Activated naive CD4-positive, alpha-beta T cell treated with anti-CD3 and anti-CD28 coated beads, Interleukin-2, amount 10 ng/mL, durations not matched to agents 7 days and 5 days (primary cell): ENCODE measurements around the gene NRP1.
A peak's percentile ranks its signal among the peaks of the same experiment; 100 is the strongest.

Source experiments
- CTCF ChIA-PET: fragments of 350-600 bp; sonication (Branson Sonifier 250); formaldehyde crosslinking; loops from one replicate; lab custom pipeline; 2021; ENCODE audit warnings: antibody characterized with exemption; lab: Charles Lee
- DNase-seq: peaks from one replicate; pipeline ENCODE4 v3.0.0-alpha.2; 2020
- H3K27ac Mint-ChIP-seq: one replicate; pipeline ENCODE4 v1.8.0; 2021; ENCODE audit warnings: mild to moderate bottlenecking, moderate library complexity, mixed read lengths
- H3K27me3 Mint-ChIP-seq: one replicate; pipeline ENCODE4 v1.8.0; 2021; ENCODE audit warnings: mild to moderate bottlenecking, mixed read lengths
- H3K36me3 Mint-ChIP-seq: one replicate; pipeline ENCODE4 v1.8.0; 2021; ENCODE audit warnings: mixed read lengths
- H3K4me1 Mint-ChIP-seq: one replicate; pipeline ENCODE4 v1.8.0; 2021; ENCODE audit warnings: mixed read lengths
- H3K4me3 Mint-ChIP-seq: one replicate; pipeline ENCODE4 v1.8.0; 2021; ENCODE audit warnings: mild to moderate bottlenecking, moderate library complexity, mixed read lengths
- H3K9me3 Mint-ChIP-seq: one replicate; pipeline ENCODE4 v1.8.0; 2021; ENCODE audit warnings: mixed read lengths

NRP1 gene

DNA sequence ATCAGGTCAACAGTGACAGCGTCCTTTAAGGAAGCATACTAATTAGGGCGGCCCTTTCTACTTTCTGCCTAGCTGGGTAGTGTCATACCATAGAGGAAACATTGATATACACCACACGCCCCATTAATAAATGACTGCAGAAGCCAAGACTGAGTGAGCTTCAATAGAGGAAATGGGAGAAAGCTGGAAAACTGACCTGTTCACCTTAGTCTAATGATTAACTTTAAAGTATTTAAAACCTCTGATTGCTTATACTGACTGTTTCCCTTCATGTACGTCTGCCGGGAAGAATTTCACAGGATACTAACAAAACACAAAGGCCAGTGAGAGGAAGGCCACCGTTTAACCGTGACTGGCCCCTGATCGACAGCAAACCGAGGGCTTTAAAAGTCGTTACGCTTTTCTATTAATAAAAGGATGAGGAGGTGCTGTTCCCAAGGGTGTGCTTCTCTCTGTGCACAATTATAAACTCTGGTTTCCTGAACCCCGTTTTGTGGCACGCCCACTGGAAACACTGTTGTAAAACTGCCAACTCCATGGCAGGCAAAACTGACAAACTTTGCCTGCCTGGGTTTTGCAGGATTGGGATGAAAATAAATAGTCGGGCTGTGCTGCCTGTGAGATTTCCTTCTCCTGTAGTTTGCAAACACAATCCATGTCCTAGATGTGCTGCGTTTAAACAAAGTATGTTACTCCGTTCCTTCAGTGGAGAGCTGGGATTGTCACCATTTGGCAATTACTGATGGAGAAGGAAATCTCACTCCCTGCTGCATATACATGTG lies 137.6 kb downstream of the NRP1 start:
- H3K4me3 Mint-ChIP-seq: no peak overlapping the region
- H3K27me3 Mint-ChIP-seq: peaks cover 4% of the 10 kb centered on the region
- H3K9me3 Mint-ChIP-seq: no peaks in the 10 kb centered on the region
- H3K36me3 Mint-ChIP-seq: no peaks in the 10 kb centered on the region
- H3K27ac Mint-ChIP-seq: no peak overlapping the region
- H3K4me1 Mint-ChIP-seq: peaks cover 2% of the 10 kb centered on the region
- no peak for DNase-seq
- CTCF ChIA-PET: interaction anchor here (1.0 kb wide), 1 partner anchor 134 kb away, joined by 4 read pairs; no protein-coding TSS in a partner anchor

DNA sequence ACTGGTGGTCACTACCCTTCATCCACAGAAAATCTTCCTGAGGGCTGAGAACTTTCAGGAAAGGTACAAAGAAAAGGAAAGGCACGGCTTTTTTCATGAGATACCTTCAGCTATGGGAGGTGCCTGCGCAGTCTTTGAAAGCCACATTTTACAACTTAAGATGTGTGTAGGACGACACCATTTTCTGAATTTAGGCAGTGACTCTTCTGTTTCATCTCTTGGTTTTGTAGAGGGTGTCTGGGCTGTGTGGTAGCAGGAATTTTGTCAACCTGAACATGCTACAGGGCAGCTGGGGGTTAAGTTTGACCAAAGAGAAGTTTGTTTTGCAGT lies 138.1 kb downstream of the NRP1 start:
- Mint-ChIP-seq H3K36me3 (no peaks in the 10 kb centered on the region), H3K4me3 (no peak overlapping the region), H3K27me3 (peaks cover 4% of the 10 kb centered on the region), H3K9me3 (no peaks in the 10 kb centered on the region), H3K27ac (no peak overlapping the region), H3K4me1 (peaks cover 2% of the 10 kb centered on the region)
- CTCF ChIA-PET: interaction anchor here (1.0 kb wide), 1 partner anchor 135 kb away, joined by 4 read pairs; no protein-coding TSS in a partner anchor
- DNase-seq: no peak

DNA sequence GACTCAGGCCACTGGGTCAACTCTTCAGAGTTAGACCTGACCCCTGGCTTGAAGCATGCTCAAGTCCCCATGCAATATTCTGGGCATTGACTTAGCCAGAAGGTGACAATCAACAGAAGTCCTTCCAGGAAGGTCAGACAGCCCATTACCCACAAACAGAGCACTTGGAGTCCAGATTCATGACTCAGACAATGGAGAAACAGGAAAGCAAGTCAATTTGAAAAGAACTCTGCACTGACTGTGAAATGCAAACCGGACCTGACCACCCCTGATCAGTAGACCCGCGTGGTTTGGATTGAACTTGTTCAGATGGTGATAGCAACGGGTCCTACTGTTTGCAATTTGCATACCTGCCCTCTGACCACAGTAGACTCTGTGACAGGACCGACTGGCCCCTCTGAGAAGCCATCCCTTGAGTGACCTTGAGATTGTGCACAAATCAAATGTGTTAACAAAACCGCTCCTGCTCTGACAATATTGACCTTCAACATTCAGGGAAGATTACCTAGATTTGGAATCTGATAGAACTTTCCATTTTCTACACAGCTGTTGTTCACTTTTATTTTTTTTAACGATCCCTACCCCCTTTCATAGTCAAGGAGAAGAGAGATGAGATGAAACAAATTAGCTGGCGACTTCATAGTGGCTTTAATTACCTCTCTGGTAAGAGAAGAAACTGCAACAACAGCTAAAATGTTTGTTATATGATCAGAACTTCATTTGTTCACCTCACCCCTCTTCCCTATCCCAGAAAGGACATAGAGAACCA lies 138.7 kb downstream of the NRP1 start:
- H3K9me3 Mint-ChIP-seq: no peaks in the 10 kb centered on the region
- no peaks in the 10 kb centered on the region for H3K36me3 Mint-ChIP-seq
- no peak overlapping the region for H3K4me3 Mint-ChIP-seq
- peaks cover 4% of the 10 kb centered on the region for H3K27me3 Mint-ChIP-seq
- CTCF ChIA-PET: interaction anchor here (1.0 kb wide), 1 partner anchor 135 kb away, joined by 4 read pairs; no protein-coding TSS in a partner anchor
- H3K4me1 Mint-ChIP-seq: peaks cover 2% of the 10 kb centered on the region
- no peak for DNase-seq
- no peak overlapping the region for H3K27ac Mint-ChIP-seq

DNA sequence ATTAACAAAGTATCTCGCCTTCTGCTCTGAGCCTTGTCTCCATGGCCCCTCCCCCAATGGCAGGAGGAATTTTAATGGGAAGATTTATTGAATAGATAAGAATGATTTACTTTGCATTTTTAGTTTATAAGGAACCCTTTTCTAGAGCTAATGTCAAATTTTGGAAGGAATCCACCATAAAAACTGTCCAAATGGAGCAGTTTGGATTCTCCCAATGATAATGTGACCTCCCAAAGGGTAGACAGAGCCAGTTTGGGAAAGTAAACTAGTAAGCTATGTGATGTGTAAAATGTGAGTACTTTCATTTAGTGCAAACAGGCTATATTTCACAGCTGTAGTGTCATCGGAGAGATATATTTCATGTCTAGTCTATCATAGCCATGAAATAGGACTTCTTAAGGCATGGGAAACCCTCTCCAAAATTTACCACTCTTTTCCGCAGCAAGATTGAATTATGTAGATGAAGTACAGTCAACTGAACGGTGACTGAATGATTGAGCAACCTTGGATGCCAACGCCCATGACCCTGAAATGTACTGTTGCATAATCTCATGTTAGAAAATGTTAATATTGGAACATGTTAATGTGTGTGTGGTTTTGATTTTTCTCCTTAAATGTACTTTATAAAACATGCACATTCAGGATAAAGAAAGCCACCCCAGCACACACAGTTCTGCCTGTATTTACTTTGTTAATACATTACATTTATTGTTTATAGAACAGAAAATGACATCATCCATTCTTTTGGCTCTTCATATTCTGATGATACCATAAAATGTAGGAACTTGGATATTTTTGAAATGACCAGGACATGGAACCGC lies 140.6 kb downstream of the NRP1 start:
- CTCF ChIA-PET: interaction anchor here (0.6 to 1.9 kb wide), 25 partner anchors 8 to 1446 kb away, joined by 3 to 22 read pairs (median 4); partner anchors contain the start of gene NRP1
- no peak for DNase-seq

DNA sequence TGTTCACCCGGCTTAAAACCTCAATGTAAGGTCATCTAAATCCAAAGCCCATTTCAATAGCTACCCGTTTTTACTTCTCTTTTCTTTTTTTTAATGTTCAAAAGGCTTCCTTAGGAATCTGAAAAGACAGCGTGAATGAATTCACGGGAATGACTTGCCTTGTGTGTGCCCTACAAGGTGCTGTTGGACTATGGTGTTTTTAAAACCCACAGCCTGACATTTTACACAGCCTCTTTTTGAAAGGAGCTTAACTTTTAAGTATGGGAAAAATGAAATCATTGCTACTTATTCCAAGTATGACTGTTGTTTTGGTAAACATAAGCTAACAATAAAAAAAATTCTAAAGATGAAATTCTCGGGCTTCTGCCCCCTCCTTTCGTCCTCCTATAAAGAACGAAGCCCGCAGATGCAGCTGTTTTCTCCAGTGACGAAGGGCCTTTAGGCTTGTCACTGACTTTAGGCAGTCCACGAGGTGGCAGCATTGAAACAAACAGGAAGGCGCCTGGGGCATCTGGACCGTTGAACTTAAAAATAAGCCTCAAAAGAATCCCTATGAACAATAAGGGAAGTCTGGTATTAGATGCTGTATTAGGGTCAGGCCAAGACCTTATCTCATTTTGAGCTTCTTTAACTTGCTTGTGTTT lies 141.3 kb downstream of the NRP1 start:
- peaks cover 4% of the 10 kb centered on the region for H3K27me3 Mint-ChIP-seq
- peak; percentile 82 for DNase-seq
- no peaks in the 10 kb centered on the region for H3K36me3 Mint-ChIP-seq
- no peak overlapping the region for H3K4me3 Mint-ChIP-seq
- peaks cover 2% of the 10 kb centered on the region for H3K4me1 Mint-ChIP-seq
- no peak overlapping the region for H3K27ac Mint-ChIP-seq
- H3K9me3 Mint-ChIP-seq: no peaks in the 10 kb centered on the region
- CTCF ChIA-PET: interaction anchor here (0.6 to 1.9 kb wide), 30 partner anchors 8 to 1447 kb away, joined by 3 to 22 read pairs (median 4); partner anchors contain the start of gene NRP1

More for the DNA sequence above, 140.6 kb downstream of the NRP1 start:
- Mint-ChIP-seq H3K36me3 (no peaks in the 10 kb centered on the region), H3K9me3 (no peaks in the 10 kb centered on the region), H3K27me3 (peaks cover 4% of the 10 kb centered on the region), H3K27ac (no peak overlapping the region), H3K4me1 (peaks cover 2% of the 10 kb centered on the region), H3K4me3 (no peak overlapping the region)

DNA sequence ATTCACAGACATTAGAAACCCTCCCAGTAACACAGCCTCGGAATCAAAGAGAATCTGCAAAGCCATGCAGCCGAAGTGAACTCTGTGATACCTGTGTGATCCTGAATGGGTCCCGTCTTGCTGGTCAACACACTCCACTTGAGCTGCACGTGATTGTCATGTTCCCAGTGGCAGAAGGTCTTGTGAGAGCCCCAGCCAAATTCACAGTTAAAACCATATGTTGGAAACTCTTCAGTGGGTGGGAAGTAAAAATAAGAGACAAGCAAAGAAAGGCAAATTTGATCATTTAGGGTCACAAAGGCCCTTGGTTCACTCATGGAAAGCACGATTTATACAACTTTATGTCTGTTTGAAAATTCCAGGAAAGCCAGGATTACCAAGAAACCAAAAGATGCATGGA lies 142.3 kb downstream of the NRP1 start:
- H3K27me3 Mint-ChIP-seq: peaks cover 4% of the 10 kb centered on the region
- CTCF ChIA-PET: interaction anchor here (0.9 to 1.9 kb wide), 3 partner anchors 136 to 1446 kb away, joined by 5 to 17 read pairs (median 6); no protein-coding TSS in a partner anchor
- H3K9me3 Mint-ChIP-seq: no peaks in the 10 kb centered on the region
- no peak overlapping the region for H3K4me3 Mint-ChIP-seq
- H3K27ac Mint-ChIP-seq: no peak overlapping the region
- DNase-seq: no peak
- H3K4me1 Mint-ChIP-seq: peaks cover 2% of the 10 kb centered on the region
- H3K36me3 Mint-ChIP-seq: no peaks in the 10 kb centered on the region

DNA sequence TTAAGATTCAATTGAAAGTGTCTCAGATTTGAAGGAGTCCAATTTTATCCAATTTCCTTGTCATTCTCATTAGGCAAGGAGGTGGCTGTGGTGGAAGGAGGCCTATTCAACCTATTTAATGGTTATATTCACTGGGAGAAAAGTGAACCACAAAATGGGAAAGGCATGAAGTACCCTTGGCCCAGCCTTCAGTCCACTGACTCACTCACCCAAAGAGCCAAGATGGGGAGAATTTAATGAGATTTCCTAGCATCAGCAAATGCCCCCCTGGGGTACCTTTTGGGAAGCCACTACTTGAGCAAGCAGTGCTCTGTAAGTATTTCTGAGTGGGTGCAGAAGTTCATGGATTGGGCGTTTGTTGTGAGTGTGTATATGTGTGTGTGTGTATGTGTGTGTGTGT lies 144.1 kb downstream of the NRP1 start:
- no peak overlapping the region for H3K27ac Mint-ChIP-seq
- peaks cover 4% of the 10 kb centered on the region for H3K27me3 Mint-ChIP-seq
- H3K4me1 Mint-ChIP-seq: peaks cover 2% of the 10 kb centered on the region
- no peaks in the 10 kb centered on the region for H3K36me3 Mint-ChIP-seq
- no peak for DNase-seq
- CTCF ChIA-PET: interaction anchor here (0.7 kb wide), 1 partner anchor 495 kb away, joined by 3 read pairs; no protein-coding TSS in a partner anchor
- H3K9me3 Mint-ChIP-seq: no peaks in the 10 kb centered on the region
- no peak overlapping the region for H3K4me3 Mint-ChIP-seq

DNA sequence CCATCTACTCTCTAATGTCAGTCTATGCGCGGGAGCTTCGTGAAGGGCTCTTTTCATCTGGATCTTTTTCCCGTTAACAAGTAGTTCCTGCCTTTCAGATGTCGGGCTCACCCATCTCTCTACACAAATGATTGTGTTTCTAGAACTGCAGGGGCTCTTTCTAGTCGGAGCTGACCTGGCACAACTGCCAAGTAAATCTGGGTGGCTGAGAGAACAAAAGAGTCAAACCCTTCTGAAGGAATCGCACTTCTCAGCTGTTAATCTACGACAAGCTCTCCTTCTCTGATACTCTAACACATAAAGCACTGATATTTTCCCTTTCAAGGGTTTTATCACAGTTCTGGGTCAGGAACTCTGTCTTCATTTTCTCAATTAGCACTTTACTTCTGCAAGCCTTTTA lies 144.7 kb downstream of the NRP1 start:
- no peak overlapping the region for H3K4me3 Mint-ChIP-seq
- DNase-seq: no peak
- peaks cover 4% of the 10 kb centered on the region for H3K27me3 Mint-ChIP-seq
- H3K9me3 Mint-ChIP-seq: no peaks in the 10 kb centered on the region
- H3K4me1 Mint-ChIP-seq: peaks cover 2% of the 10 kb centered on the region
- CTCF ChIA-PET: no interaction called here
- no peaks in the 10 kb centered on the region for H3K36me3 Mint-ChIP-seq
- no peak overlapping the region for H3K27ac Mint-ChIP-seq

DNA sequence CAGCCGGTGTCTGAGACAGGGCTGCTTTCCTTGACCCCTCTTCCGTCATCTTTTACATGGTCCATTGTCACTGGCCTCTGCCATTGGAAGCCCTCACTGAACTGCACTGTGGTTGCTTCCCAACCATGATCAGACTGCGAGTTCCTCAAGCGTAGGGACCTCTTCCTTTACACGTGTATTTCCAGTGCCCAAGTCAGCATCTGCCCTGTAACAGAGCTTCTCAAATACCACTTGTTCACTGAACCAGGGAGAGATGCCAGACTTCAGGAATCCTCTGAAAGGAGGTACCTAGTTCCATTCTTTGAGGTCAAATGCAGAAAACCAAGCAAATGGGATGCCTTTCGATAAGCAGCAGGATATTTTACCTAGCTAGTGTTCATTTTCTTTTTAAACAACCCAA lies 145.1 kb downstream of the NRP1 start:
- no peak overlapping the region for H3K27ac Mint-ChIP-seq
- no peaks in the 10 kb centered on the region for H3K9me3 Mint-ChIP-seq
- H3K27me3 Mint-ChIP-seq: peaks cover 4% of the 10 kb centered on the region
- CTCF ChIA-PET: no interaction called here
- no peaks in the 10 kb centered on the region for H3K36me3 Mint-ChIP-seq
- no peak overlapping the region for H3K4me3 Mint-ChIP-seq
- no peak for DNase-seq
- H3K4me1 Mint-ChIP-seq: peaks cover 2% of the 10 kb centered on the region

DNA sequence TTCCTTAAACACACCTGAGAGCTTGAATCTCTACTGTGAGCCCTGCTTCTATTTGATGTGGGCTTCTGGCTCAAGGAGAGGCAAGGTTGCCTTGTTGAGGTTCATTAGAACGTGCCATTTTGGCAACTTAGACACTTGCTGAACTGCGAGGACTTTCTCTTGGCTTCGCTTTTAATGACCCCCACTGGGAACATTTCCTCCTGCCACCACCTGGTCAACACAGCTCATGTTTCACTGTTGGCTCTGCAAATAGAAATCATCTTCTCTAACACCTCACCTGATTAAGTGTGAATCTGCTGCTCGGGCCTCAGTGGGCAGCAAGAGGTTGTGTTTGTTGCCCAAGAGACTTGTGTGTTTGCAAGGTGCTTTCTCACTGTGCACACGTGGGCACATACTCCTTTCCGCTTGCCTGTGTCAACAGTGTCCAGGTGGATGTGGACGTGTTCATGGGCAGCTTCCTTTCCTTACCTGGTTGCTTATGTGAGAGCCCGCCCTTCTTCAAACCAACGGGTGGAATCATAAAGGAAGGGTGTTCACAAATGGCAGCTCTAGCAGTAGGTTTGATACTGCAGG lies 147.0 kb downstream of the NRP1 start:
- CTCF ChIA-PET: no interaction called here
- H3K9me3 Mint-ChIP-seq: no peaks in the 10 kb centered on the region
- DNase-seq: no peak

DNA sequence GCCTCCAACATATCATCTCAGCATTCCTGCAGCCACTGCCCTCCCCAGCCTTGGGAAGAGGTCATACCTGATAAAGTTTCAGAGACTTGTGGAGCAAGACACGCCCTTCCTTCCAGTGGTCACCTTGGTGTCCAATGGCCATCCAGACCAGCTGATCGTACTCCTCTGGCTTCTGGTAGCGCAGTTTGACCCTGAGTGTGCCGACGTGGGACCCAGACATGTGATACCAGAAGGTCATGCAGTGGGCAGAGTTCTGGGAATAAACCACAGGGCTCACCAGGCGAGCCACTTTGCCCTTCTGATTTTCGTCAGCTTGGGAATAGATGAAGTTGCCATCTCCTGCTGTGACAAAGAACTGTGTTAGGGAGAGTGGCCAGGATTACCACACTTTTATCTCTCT lies 148.3 kb downstream of the NRP1 start:
- no peaks in the 10 kb centered on the region for H3K9me3 Mint-ChIP-seq
- H3K27me3 Mint-ChIP-seq: peaks cover 4% of the 10 kb centered on the region
- H3K4me3 Mint-ChIP-seq: no peak overlapping the region
- H3K36me3 Mint-ChIP-seq: no peaks in the 10 kb centered on the region
- CTCF ChIA-PET: no interaction called here
- DNase-seq: no peak
- H3K27ac Mint-ChIP-seq: no peak overlapping the region
- no peaks in the 10 kb centered on the region for H3K4me1 Mint-ChIP-seq

More for the DNA sequence above, 147.0 kb downstream of the NRP1 start:
- Mint-ChIP-seq H3K36me3 (no peaks in the 10 kb centered on the region), H3K4me1 (no peaks in the 10 kb centered on the region), H3K4me3 (no peak overlapping the region), H3K27me3 (peaks cover 4% of the 10 kb centered on the region), H3K27ac (no peak overlapping the region)

DNA sequence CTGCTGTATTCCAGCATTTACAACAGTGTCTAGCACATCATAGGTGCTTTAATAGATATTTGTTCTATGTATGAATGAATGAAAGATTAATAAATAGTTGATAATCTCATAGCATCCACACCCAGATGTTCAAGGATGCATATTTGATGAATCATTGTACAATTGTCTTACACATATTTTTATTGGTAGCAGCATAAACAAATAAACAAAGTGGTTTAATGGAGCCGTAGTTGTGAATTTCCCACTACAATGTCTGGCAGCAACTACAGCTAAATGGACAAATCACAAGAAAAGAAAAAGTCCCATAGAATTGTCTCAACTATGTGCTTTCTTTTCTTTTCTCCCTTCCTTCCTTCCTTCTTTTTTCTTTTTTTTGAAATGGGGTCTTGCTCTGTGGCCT lies 150.8 kb downstream of the NRP1 start:
- CTCF ChIA-PET: interaction anchor here (1.9 kb wide), 1 partner anchor 10 kb away, joined by 7 read pairs; no protein-coding TSS in a partner anchor
- no peak overlapping the region for H3K27ac Mint-ChIP-seq
- H3K27me3 Mint-ChIP-seq: peaks cover 4% of the 10 kb centered on the region
- no peaks in the 10 kb centered on the region for H3K9me3 Mint-ChIP-seq
- no peaks in the 10 kb centered on the region for H3K36me3 Mint-ChIP-seq
- H3K4me3 Mint-ChIP-seq: no peak overlapping the region
- no peak for DNase-seq
- no peaks in the 10 kb centered on the region for H3K4me1 Mint-ChIP-seq

DNA sequence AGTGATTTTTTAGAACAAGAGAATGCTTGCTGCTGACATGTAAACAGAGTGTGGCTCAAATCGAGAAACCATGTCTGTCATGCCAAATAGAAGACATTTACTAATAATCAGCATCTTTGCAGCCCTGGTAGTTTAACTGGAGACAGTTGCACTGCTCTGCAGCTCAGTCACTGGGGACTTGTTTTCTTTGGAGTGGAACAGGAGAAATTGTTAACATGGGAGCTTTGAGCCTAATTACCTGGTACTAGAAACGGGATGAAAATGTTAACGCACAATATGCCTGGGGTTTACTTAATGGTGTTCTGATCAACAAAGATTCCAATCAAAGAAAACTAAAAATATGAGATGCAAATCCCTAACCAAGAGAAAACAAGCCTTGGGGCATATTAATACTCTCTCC lies 153.5 kb downstream of the NRP1 start:
- Mint-ChIP-seq H3K4me1 (no peaks in the 10 kb centered on the region), H3K36me3 (no peaks in the 10 kb centered on the region), H3K4me3 (no peak overlapping the region), H3K27ac (no peak overlapping the region), H3K9me3 (no peaks in the 10 kb centered on the region), H3K27me3 (peaks cover 4% of the 10 kb centered on the region)
- DNase-seq: no peak
- CTCF ChIA-PET: interaction anchor here (1.3 kb wide), 1 partner anchor 12 kb away, joined by 3 read pairs; no protein-coding TSS in a partner anchor
